HG02970 (cell line): ENCODE results near the gene MED26.
"Not testable (repeated sequence)": the region's sequence is repeated elsewhere in the genome, so short reads cannot be mapped to it uniquely, and the experiment has no call there.

Experiments used
- ATAC-seq: cut with Tn5 transposase; IDR thresholded peaks from one replicate; pipeline ENCODE4 v1.9.1; 2021; ENCODE audit warnings: mild to moderate bottlenecking, moderate library complexity, moderate number of reproducible peaks; ENCODE audit not compliant: unreplicated experiment, low FRiP score

MED26 gene, protein sequence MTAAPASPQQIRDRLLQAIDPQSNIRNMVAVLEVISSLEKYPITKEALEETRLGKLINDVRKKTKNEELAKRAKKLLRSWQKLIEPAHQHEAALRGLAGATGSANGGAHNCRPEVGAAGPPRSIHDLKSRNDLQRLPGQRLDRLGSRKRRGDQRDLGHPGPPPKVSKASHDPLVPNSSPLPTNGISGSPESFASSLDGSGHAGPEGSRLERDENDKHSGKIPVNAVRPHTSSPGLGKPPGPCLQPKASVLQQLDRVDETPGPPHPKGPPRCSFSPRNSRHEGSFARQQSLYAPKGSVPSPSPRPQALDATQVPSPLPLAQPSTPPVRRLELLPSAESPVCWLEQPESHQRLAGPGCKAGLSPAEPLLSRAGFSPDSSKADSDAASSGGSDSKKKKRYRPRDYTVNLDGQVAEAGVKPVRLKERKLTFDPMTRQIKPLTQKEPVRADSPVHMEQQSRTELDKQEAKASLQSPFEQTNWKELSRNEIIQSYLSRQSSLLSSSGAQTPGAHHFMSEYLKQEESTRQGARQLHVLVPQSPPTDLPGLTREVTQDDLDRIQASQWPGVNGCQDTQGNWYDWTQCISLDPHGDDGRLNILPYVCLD

DNA sequence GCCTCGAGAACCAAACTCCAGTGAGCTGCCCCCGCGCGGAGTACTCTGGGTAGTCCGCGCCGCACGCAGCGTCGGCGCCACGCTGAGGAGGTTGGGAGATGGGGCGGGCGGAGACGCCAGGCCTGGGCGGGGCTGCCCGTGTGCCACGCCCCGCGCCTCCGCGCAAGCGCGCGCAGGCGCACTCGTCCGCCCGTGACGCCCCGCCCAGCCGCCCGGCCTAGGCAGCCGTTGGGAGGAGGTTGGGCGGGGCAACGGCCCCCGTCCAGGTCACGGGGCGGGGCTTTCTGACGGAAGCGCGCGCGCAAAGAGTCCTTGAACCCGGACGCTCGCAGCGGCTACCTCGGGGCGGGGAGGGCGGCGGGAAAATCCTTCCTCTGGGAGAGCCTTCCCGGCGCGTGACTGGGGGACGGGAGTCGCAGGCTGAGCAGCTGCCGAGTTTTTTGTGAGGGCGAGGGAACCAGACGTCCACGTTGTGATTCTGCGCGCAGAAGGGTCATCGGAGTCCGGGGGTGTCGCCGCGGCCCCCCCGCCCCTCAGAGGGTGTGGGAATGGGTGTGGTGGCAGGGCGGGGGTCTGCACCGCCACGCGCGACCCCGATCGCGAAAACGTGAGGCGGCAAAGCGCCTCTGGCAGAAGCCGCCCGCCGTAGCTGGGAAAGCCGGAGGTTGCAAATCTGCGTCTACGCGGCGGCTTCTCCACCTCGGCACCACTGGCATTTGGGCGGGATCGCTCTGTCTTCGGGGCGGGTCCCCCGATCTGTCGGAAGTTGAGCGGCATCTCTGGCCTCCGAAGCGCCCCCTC lies at the start of gene MED26:
TSS of gene MED26 (minus strand) at position 22 of the 801 bp plus-strand sequence. CDS start 261 bp downstream, outside the sequence.
- peak; percentile 80 for ATAC-seq

- no peak for ATAC-seq
These were observed 49.1 kb upstream of the MED26 start for GRCh38 chr19:16677055-16677454.

DNA sequence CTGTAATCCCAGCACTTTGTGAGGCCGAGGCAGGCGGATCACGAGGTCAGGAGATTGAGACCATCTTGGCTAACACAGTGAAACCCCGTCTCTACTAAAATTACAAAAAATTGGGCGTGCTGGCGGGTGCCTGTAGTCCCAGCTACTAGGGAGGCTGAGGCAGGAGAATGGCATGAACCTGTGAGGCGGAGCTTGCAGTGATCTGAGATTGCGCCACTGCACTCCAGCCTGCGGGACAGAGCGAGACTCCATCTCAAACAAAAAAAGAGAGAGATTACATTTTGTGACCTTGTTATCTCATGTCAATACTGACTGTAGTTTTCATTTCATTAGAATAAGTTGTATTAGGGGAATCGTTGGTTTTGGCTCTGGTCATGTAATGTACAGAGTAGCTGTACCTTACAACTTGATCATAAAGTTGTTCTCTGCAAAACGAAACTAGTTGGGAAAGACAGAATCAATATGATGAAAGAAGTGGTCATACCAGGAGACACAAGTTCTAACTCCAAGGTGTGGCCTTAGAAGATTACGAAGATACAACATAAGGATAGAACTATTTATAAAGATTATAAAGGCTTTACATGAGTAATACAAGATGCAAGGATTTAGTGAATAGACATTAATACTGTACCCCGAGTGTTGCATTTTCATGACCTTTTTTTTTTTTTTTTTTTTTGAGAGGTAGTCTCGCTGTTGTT lies 48.2 kb upstream of the MED26 start:
- ATAC-seq = no peak

- ATAC-seq = not testable (repeated sequence)
These were observed 45.8 kb upstream of the MED26 start for GRCh38 chr19:16673839-16674238.

GRCh38 chr19:16673231-16673630 lies 45.2 kb upstream of the MED26 start:
- no peak for ATAC-seq

- no peak for ATAC-seq
These were observed 43.8 kb upstream of the MED26 start for GRCh38 chr19:16671652-16672274.

DNA sequence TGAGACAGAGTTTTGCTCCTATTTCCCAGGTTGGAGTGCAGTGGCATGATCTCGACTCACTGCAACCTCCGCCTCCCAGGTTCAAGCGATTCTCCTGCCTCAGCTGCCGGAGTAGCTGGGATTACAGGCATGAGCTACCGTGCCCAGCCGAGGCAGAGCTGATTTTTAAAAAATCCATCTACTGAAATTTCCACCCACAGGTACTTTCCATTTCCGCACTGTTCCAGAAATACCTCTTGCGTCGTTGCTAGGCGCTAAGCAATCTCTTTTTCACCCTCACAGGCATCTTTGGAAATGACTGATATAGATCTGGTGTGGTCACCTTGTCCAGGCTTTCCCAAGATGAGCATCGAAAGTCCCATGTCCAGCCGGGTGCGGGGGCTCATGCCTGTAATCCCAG lies 42.3 kb upstream of the MED26 start:
- ATAC-seq = no peak

- not testable (repeated sequence) for ATAC-seq
These were observed 40.7 kb upstream of the MED26 start for GRCh38 chr19:16668702-16669101.

DNA sequence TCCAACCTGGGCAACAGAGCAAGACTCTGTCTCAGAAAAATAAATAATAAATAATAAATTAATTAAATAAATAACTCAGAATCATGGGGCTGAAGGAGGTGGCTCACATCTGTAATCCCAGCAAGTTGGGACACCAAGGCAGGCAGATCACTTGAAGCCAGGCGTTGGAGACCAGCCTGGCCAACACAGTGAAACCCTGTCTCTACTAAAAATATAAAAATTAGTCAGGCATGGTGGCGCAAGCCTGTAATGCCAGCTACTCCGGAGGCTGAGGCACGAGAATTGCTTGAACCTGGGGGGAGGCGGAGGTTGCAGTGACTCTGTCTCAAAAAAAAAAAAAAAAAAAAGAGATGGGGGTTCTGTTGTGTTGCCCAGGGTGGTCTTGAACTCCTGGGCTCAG lies 40.2 kb upstream of the MED26 start:
- no peak for ATAC-seq

- no peak for ATAC-seq
These were observed 33.6 kb upstream of the MED26 start for GRCh38 chr19:16661480-16662034.

DNA sequence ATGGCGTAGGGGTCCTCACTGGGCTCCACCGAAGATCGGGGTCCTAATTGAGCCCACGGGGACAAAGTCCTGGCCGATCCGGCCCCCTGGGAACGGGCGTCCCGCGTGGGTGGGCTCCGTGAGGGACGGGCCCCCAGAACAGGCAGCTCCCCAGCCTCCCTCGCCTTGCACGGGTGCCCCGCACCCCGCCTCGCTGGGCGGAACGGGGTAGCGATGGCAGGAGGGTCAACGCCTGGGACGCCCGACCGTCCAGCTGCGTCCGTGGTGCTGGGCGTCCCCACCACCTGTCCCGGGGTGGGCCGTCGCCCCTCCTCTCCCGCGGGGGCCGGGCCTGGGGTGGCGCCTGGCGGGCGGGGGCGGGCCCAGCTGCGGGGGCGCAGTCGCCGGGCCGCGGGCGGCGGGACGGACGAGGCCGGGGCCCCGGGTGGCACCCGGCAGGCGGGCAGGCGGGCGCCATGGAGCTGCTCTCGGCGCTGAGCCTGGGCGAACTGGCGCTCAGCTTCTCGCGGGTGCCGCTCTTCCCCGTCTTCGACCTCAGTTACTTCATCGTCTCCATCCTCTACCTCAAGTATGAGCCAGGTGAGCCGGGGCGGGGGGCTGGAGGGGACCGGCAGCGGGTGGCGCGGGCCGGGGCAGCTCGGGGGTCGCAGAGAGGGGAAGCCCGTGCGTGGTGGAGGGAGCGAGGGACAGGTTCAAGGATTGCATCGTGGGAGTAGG lies 32.9 kb upstream of the MED26 start, which contains the start of gene TMEM38A:
TSS of gene TMEM38A (plus strand) at position 377 of the 717 bp plus-strand sequence. CDS start at position 456, 79 bp downstream.
- peak; percentile 33 for ATAC-seq

GRCh38 chr19:16659832-16660708 lies 32.1 kb upstream of the MED26 start, which contains the start of gene SMIM7:
Gene SMIM7, minus strand, starts transcription at chr19:16660144. Its CDS starts 34 bp downstream, at chr19:16660110.
- peak; percentile 85 for ATAC-seq

DNA sequence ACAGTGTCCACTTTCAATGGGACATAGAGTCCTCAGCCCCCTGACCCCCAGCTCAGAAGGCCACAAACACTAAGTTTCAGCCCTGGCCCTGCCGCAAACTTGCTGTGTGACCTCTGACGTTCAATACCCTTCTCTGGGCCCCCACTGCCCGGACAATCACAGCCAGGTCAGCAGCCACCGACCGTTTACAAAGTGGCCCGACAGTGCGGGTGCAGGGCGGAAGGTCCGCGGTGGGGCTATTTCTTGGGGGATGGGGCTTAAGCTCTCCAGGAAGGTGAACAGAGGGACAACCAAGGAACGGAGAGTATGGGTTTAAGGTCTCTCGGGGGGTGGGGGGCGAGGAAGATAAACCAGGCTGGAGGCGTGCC lies 31.4 kb upstream of the MED26 start:
- no peak for ATAC-seq

DNA sequence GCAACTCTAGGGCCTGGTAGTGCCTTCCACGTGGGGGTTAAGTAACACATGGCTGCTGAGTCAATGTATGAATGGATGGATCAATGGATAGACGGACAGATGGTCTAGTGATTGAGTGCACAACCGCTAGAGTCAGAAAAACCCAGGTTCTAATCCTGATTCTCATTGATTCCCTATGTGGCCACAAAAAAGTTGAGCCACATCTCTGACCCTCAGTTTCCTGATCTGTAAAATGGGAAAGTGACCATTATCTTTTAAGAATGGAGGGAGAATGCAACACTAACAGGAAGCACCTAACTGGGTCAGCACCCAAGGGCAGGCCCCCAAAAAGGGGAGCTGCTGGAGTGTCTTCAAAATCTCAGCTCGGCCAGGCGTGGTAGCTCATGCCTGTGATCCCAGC lies 29.4 kb upstream of the MED26 start:
- ATAC-seq = no peak

DNA sequence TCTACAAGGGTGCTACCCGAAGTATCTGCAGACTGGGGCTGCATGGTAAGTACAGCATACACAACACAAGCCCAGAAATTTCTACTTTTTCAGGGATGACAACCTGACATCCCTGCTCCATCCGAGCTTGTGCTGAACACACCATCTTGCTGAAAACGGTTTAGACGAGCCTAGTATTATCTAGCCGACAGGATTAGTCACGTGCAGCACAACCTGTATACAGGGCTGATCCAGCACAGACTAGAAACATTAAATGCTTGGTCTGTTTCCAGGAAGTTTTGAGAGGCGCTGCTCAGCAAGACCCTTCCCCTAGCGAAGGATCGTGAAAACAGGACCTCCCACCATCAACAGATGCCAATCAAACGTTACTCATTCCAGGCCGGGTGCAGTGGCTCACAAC lies 27.7 kb upstream of the MED26 start:
- no peak for ATAC-seq

DNA sequence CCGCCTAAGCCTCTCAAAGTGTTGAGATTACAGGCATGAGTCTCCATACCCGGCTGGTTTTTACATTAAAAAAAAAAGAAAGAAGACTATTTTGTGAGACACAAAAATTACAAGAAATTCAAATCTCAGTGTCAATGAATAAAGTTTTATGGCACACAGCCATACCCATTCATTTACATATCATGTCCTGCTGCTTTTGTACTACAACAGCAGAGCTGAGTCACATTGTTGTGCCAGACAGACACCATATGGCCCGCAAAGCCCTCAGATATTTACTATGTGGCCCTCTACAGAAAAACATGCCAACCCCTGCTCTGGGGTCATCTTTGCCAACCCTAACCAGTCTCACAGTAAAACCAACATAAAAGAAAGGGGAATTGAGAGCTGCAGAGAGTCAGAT lies 26.6 kb upstream of the MED26 start:
- no peak for ATAC-seq

DNA sequence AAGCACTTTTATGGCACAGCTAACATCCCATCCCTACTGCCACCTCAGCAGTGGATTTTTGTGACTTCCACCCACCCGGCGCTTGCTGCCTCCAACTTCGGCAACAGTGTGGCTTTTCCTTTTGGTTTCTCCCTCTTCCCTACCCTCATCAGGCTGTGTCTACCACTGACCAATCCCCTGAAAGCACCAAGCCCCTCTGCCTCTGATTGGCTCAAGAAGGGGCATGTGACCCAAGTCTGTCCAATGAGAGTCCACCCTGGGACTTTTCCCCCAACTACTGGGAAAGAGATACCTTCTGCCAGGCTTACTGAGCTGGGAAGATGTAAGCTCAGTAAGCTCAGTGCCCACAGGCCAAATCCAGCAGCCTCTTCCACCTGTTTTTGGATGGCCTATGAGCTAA lies 26.1 kb upstream of the MED26 start:
- no peak for ATAC-seq

- no peak for ATAC-seq
These were observed 24.9 kb upstream of the MED26 start for GRCh38 chr19:16652854-16653253.
